Activated naive CD4-positive, alpha-beta T cell treated with anti-CD3 and anti-CD28 coated beads for 36 hours (primary cell): ENCODE results near the gene PLEK2. TPM values are rescaled to one million over a fixed set of nuclear protein-coding genes. Genes with fewer than 3 reads are reported as not detected.
"Not testable (repeated sequence)": the region's sequence is repeated elsewhere in the genome, so short reads cannot be mapped to it uniquely, and the experiment has no call there.

Source experiments
- CTCF ChIA-PET: fragments of 350-600 bp; sonication (Branson Sonifier 250); formaldehyde crosslinking; loops from one replicate; lab custom pipeline; 2021; ENCODE audit warnings: antibody characterized with exemption; lab: Charles Lee
- DNase-seq: peaks from one replicate; pipeline ENCODE4 v3.0.0-alpha.2; 2020
- H3K27ac Mint-ChIP-seq: one replicate; pipeline ENCODE4 v1.8.0; 2021; ENCODE audit warnings: mild to moderate bottlenecking, mixed read lengths
- H3K27me3 Mint-ChIP-seq: one replicate; pipeline ENCODE4 v1.8.0; 2021; ENCODE audit warnings: low read depth, mixed read lengths
- H3K36me3 Mint-ChIP-seq: one replicate; pipeline ENCODE4 v1.8.0; 2021; ENCODE audit warnings: low read depth, mixed read lengths
- H3K4me1 Mint-ChIP-seq: one replicate; pipeline ENCODE4 v1.8.0; 2021; ENCODE audit warnings: low read depth, mixed read lengths
- H3K4me3 Mint-ChIP-seq: one replicate; pipeline ENCODE4 v1.8.0; 2021; ENCODE audit warnings: mild to moderate bottlenecking, moderate library complexity, mixed read lengths
- H3K9me3 Mint-ChIP-seq: one replicate; pipeline ENCODE4 v1.8.0; 2021; ENCODE audit warnings: mixed read lengths
- intact Hi-C: fragments of 100-400 bp; cut with micrococcal nuclease; formaldehyde crosslinking; loops from one replicate; pipeline ENCODE4 v1.15.1; 2023
- microRNA-seq: library from miRNA; unstranded; fragments of <30 nt; microRNA quantifications from one replicate; pipeline ENCODE4 v1.2.0, GENCODE V29; 2022; ENCODE audit warnings: borderline microRNAs expressed, borderline replicate concordance
- total RNA-seq, 2 experiments: library from RNA; stranded (reverse); gene quantifications; one replicate each; pipeline ENCODE4 v1.2.3, GENCODE V29; 2021

Gene PLEK2
- total RNA-seq, 2 experiments from 2014 or later: 2.2 to 3.2 TPM

DNA sequence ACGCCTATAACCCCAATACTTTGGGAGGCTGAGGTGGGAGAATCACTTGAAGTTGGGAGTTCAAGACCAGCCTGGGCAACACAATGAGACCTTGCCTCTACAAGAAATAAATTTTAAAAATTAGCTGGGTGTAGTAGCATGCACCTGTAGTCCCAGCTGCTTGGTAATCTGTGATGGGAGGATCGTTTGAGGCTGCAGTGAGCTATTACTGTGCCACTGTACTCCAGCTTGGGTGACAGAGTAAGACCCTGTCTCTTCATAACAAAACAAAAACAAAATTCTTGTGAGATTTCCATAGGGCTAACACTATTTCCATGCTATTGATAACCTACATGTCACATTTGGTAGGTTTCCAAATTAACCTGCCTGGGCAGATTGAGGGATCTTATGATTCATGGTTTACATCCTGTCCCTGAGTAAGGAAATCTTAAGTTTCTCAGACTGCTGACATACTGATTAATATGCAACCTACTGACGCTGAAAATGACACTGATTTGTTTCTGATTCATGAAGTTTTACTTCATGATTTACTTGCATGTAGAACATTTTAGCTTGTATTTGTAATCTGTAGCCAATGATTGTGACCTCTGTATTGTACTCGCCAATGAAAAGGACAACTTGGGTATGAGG, 68.2 kb downstream of the PLEK2 start:
- intact Hi-C loops: no loop called here
- H3K27ac Mint-ChIP-seq: no peak overlapping the region
- CTCF ChIA-PET: interaction anchor here (0.7 kb wide), 1 partner anchor 9 kb away, joined by 3 read pairs; no protein-coding TSS in a partner anchor
- peaks cover 19% of the 10 kb centered on the region for H3K36me3 Mint-ChIP-seq
- peaks cover 5% of the 10 kb centered on the region for H3K4me1 Mint-ChIP-seq
- no peak overlapping the region for H3K4me3 Mint-ChIP-seq
- H3K27me3 Mint-ChIP-seq: no peaks in the 10 kb centered on the region
- no peak for DNase-seq
- no peaks in the 10 kb centered on the region for H3K9me3 Mint-ChIP-seq

GRCh38 chr14:67341231-67341630, 70.7 kb downstream of the PLEK2 start:
- intact Hi-C loops, H3K27ac Mint-ChIP-seq, DNase-seq, H3K4me1 Mint-ChIP-seq, H3K9me3 Mint-ChIP-seq, H3K4me3 Mint-ChIP-seq, H3K27me3 Mint-ChIP-seq, CTCF ChIA-PET: not testable (repeated sequence)
- peaks cover 23% of the 10 kb centered on the region for H3K36me3 Mint-ChIP-seq

Small RNA genes lying within 50 kb of the gene (microRNA-seq; reads per million reads assigned to microRNA genes)
- not detected for gene MIR5694

Other genes with a start within 250 kb of the PLEK2 start
- not detected for gene GARIN2, start 222.7 kb downstream of the PLEK2 start, total RNA-seq
- 1 to 10 TPM; 6.6 to 7.6 TPM for gene PALS1, start 170.7 kb downstream of the PLEK2 start, total RNA-seq
- 10 to 100 TPM; 16.5 to 19.9 TPM for gene ATP6V1D, start 52.4 kb downstream of the PLEK2 start, total RNA-seq
- 100 to 1,000 TPM; 186 to 196 TPM for gene EIF2S1, start 51.8 kb downstream of the PLEK2 start, total RNA-seq
- under 1 TPM; 0.49 to 0.64 TPM for gene TMEM229B, start 76.6 kb upstream of the PLEK2 start, total RNA-seq
- gene PLEKHH1, start 121.1 kb upstream of the PLEK2 start, total RNA-seq: 1 to 10 TPM; 2.2 to 2.5 TPM
- 10 to 100 TPM; 11.9 to 12.4 TPM for gene PIGH, start 188.1 kb upstream of the PLEK2 start, total RNA-seq
- gene ARG2, start 207.8 kb upstream of the PLEK2 start, total RNA-seq: 10 to 100 TPM; 20.3 to 20.8 TPM